ENCODE measurements around the gene DNAL1. TPM values are rescaled to one million over a fixed set of nuclear protein-coding genes. Genes with fewer than 3 reads are reported as not detected.
"Not testable (repeated sequence)": the region's sequence is repeated elsewhere in the genome, so short reads cannot be mapped to it uniquely, and the experiment has no call there.

Gene DNAL1
- total RNA-seq, 1 donor from 2014 or later = 22.3 TPM

- DNase-seq (ENCODE audit: low spot score) (no peak), ATAC-seq (no peak)
- intact Hi-C loops (cut with DNase I) = no loop called here
These were observed 42.1 kb downstream of the DNAL1 start for GRCh38 chr14:73686901-73687300.

GRCh38 chr14:73694083-73694482 lies 49.3 kb downstream of the DNAL1 start:
- DNase-seq (ENCODE audit: low spot score) (no peak), ATAC-seq (no peak)
- intact Hi-C loops (cut with DNase I) = no loop called here

GRCh38 chr14:73695082-73695481 lies 50.3 kb downstream of the DNAL1 start:
- DNase-seq (ENCODE audit: low spot score) (no peak), ATAC-seq (no peak)
- intact Hi-C loops (cut with DNase I) = loop anchor here (5.0 kb wide), 1 partner anchor 73 kb away; no protein-coding TSS in a partner anchor

- no peak for ATAC-seq
- no peak for DNase-seq (ENCODE audit: low spot score)
- intact Hi-C loops (cut with DNase I) = loop anchor here (5.0 kb wide), 1 partner anchor 74 kb away; no protein-coding TSS in a partner anchor
These were observed 51.2 kb downstream of the DNAL1 start for GRCh38 chr14:73695997-73696396.

- ATAC-seq = peak; percentile 67
- intact Hi-C loops (cut with DNase I) = loop anchor here (5.0 kb wide), 1 partner anchor 74 kb away; no protein-coding TSS in a partner anchor
- DNase-seq (ENCODE audit: low spot score) = no peak
These were observed 51.9 kb downstream of the DNAL1 start for GRCh38 chr14:73696466-73697400.

GRCh38 chr14:73700325-73700724 lies 55.5 kb downstream of the DNAL1 start:
- ATAC-seq (no peak), DNase-seq (ENCODE audit: low spot score) (no peak)
- intact Hi-C loops (cut with DNase I) = no loop called here

GRCh38 chr14:73708076-73708475 lies 63.3 kb downstream of the DNAL1 start:
- DNase-seq (ENCODE audit: low spot score); ATAC-seq; intact Hi-C loops (cut with DNase I): not testable (repeated sequence)

GRCh38 chr14:73709904-73710469 lies 65.2 kb downstream of the DNAL1 start:
- ATAC-seq (no peak), DNase-seq (ENCODE audit: low spot score) (no peak)
- intact Hi-C loops (cut with DNase I) = no loop called here

GRCh38 chr14:73710737-73711136 lies 66.0 kb downstream of the DNAL1 start:
- intact Hi-C loops (cut with DNase I) = no loop called here
- DNase-seq (ENCODE audit: low spot score) = no peak

GRCh38 chr14:73712071-73712506 lies 67.3 kb downstream of the DNAL1 start:
- DNase-seq (ENCODE audit: low spot score) (no peak), ATAC-seq (no peak)
- intact Hi-C loops (cut with DNase I) = no loop called here

More at GRCh38 chr14:73710737-73711136, 66.0 kb downstream of the DNAL1 start:
- no peak for ATAC-seq

- no peak for DNase-seq (ENCODE audit: low spot score)
- intact Hi-C loops (cut with DNase I) = no loop called here
- peak; percentile 38 for ATAC-seq
These were observed 67.9 kb downstream of the DNAL1 start for GRCh38 chr14:73712540-73713180.

- intact Hi-C loops (cut with DNase I) = no loop called here
- ATAC-seq (peak; percentile 8), DNase-seq (ENCODE audit: low spot score) (no peak)
These were observed 68.5 kb downstream of the DNAL1 start for GRCh38 chr14:73713206-73713802.

GRCh38 chr14:73713803-73714655 lies 69.2 kb downstream of the DNAL1 start, which contains the start of gene PNMA1:
Gene PNMA1 (minus strand): TSS chr14:73714384. CDS start chr14:73713639, 745 bp downstream.
- ATAC-seq (peak; percentile 87), DNase-seq (ENCODE audit: low spot score) (peak; percentile 94)
- intact Hi-C loops (cut with DNase I) = no loop called here

- intact Hi-C loops (cut with DNase I) = no loop called here
- ATAC-seq (no peak), DNase-seq (ENCODE audit: low spot score) (no peak)
These were observed 69.9 kb downstream of the DNAL1 start for GRCh38 chr14:73714656-73715081.

- DNase-seq (ENCODE audit: low spot score) (no peak), ATAC-seq (no peak)
- intact Hi-C loops (cut with DNase I) = no loop called here
These were observed 70.9 kb downstream of the DNAL1 start for GRCh38 chr14:73715707-73716106.

- intact Hi-C loops (cut with DNase I) = no loop called here
- ATAC-seq (no peak), DNase-seq (ENCODE audit: low spot score) (no peak)
These were observed 72.5 kb downstream of the DNAL1 start for GRCh38 chr14:73717266-73717665.

- ATAC-seq (peak; percentile 3), DNase-seq (ENCODE audit: low spot score) (no peak)
- intact Hi-C loops (cut with DNase I) = no loop called here
These were observed 73.1 kb downstream of the DNAL1 start for GRCh38 chr14:73717711-73718417.
